BLaER1 (cell line): Measurements from ENCODE around the gene ATP13A2.

Experiments
- H3K27ac ChIP-seq: shearing (Covaris generic); formaldehyde crosslinking; 2 replicates; pipeline ENCODE4 v1.8.1; 2022
- H3K27me3 ChIP-seq: shearing (Covaris generic); formaldehyde crosslinking; 2 replicates; pipeline ENCODE4 v1.8.1; 2022
- H3K36me3 ChIP-seq: shearing (Covaris generic); formaldehyde crosslinking; 2 replicates; pipeline ENCODE4 v1.8.1; 2022
- H3K4me1 ChIP-seq: shearing (Covaris generic); formaldehyde crosslinking; 2 replicates; pipeline ENCODE4 v1.8.1; 2022
- H3K4me2 ChIP-seq: shearing (Covaris generic); formaldehyde crosslinking; 2 replicates; pipeline ENCODE4 v1.8.1; 2022
- H3K4me3 ChIP-seq: shearing (Covaris generic); formaldehyde crosslinking; 2 replicates; pipeline ENCODE4 v1.8.1; 2022
- H3K9ac ChIP-seq: shearing (Covaris generic); formaldehyde crosslinking; 2 replicates; pipeline ENCODE4 v1.8.1; 2022
- H3K9me3 ChIP-seq: shearing (Covaris generic); formaldehyde crosslinking; 2 replicates; pipeline ENCODE4 v1.8.1; 2022
- H4K20me1 ChIP-seq: shearing (Covaris generic); formaldehyde crosslinking; 2 replicates; pipeline ENCODE4 v1.8.1; 2022
- Cebpa-rat ChIP-seq: shearing (Covaris generic); IDR thresholded peaks from 2 replicates; pipeline ENCODE4 v1.8.1; 2022

ATP13A2 gene

GRCh38 chr1:17008208-17008855 is 3.4 kb downstream of the ATP13A2 start:
- H3K36me3 ChIP-seq: peaks cover 25% of the 10 kb centered on the region
- no peak overlapping the region for H3K4me3 ChIP-seq
- H3K4me2 ChIP-seq: peak overlapping the region; percentile 100

GRCh38 chr1:17007121-17007520 is 4.6 kb downstream of the ATP13A2 start:
- TF ChIP-seq Cebpa-rat: no peak
- peaks cover 61% of the 10 kb centered on the region for H4K20me1 ChIP-seq
- no peak overlapping the region for H3K4me2 ChIP-seq
- no peaks in the 10 kb centered on the region for H3K27me3 ChIP-seq
- no peak overlapping the region for H3K4me3 ChIP-seq
- H3K27ac ChIP-seq: no peak overlapping the region
- no peak overlapping the region for H3K9ac ChIP-seq
- H3K9me3 ChIP-seq: no peaks in the 10 kb centered on the region
- peaks cover 37% of the 10 kb centered on the region for H3K36me3 ChIP-seq
- peaks cover 41% of the 10 kb centered on the region for H3K4me1 ChIP-seq

More at GRCh38 chr1:17008208-17008855, 3.4 kb downstream of the ATP13A2 start:
- Histone ChIP-seq H3K27me3 (no peaks in the 10 kb centered on the region), H3K9me3 (no peaks in the 10 kb centered on the region), H3K9ac (no peak overlapping the region), H3K4me1 (peaks cover 53% of the 10 kb centered on the region), H4K20me1 (peaks cover 61% of the 10 kb centered on the region), H3K27ac (peak overlapping the region; percentile 30; the same call in 1 of the 2 replicates)
- no peak for TF ChIP-seq Cebpa-rat

DNA sequence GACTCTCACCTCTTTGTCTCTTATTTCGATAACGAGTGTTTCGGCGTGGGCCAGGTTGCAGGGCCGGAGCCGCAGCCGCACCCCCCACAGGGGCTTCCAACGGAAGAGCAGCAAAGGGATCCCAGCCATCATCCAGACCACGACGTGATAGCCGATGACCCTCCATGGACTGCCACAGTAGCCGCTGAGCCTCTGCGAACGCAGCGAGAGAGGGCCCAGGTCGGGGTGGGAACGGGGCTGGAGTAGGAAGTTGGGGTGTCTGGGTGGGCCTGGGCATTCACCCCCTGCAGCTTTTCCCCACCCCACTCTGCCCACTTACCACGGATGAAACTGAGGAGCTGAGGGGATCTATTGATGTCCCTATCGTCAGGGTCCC is 6.4 kb downstream of the ATP13A2 start:
- no peak overlapping the region for H3K9ac ChIP-seq
- H3K4me3 ChIP-seq: no peak overlapping the region
- peaks cover 50% of the 10 kb centered on the region for H4K20me1 ChIP-seq
- H3K27me3 ChIP-seq: no peaks in the 10 kb centered on the region
- no peaks in the 10 kb centered on the region for H3K9me3 ChIP-seq
- no peak overlapping the region for H3K4me2 ChIP-seq
- no peak overlapping the region for H3K27ac ChIP-seq
- H3K36me3 ChIP-seq: peaks cover 55% of the 10 kb centered on the region
- TF ChIP-seq Cebpa-rat: no peak
- peaks cover 27% of the 10 kb centered on the region for H3K4me1 ChIP-seq

GRCh38 chr1:17004466-17005364 is 7.0 kb downstream of the ATP13A2 start:
- Histone ChIP-seq H4K20me1 (peaks cover 45% of the 10 kb centered on the region), H3K36me3 (peaks cover 59% of the 10 kb centered on the region), H3K4me3 (no peak overlapping the region), H3K9me3 (no peaks in the 10 kb centered on the region), H3K4me1 (peaks cover 21% of the 10 kb centered on the region), H3K27me3 (no peaks in the 10 kb centered on the region), H3K4me2 (no peak overlapping the region), H3K27ac (no peak overlapping the region), H3K9ac (no peak overlapping the region)
- TF ChIP-seq Cebpa-rat: no peak

DNA sequence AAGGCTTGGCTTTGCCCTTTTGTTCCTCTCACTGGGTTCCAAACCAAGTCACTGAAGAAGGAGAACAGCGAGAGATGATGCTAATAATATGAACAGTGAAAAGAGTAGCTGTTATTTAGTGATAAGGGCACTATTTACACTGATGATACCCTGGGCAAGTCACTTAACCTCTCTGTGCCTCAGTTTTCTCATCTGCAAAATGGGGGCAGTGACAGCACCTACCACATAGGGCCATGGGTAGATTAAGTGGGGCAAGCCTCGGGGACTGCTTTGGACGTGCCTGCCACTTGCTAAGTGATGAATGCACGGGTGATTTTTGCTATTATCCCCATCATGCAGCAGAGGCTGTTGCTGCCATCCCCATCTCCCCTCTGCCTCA is 9.2 kb downstream of the ATP13A2 start:
- H3K4me3 ChIP-seq: no peak overlapping the region
- H3K27ac ChIP-seq: no peak overlapping the region
- TF ChIP-seq Cebpa-rat: no peak
- no peaks in the 10 kb centered on the region for H3K27me3 ChIP-seq
- H3K4me1 ChIP-seq: no peaks in the 10 kb centered on the region
- no peak overlapping the region for H3K9ac ChIP-seq
- peaks cover 23% of the 10 kb centered on the region for H4K20me1 ChIP-seq
- H3K9me3 ChIP-seq: no peaks in the 10 kb centered on the region
- H3K4me2 ChIP-seq: no peak overlapping the region
- H3K36me3 ChIP-seq: peaks cover 75% of the 10 kb centered on the region

GRCh38 chr1:17001760-17002523 is 9.8 kb downstream of the ATP13A2 start:
- Histone ChIP-seq H3K27ac (no peak overlapping the region), H3K4me1 (no peaks in the 10 kb centered on the region), H3K27me3 (no peaks in the 10 kb centered on the region), H3K4me3 (no peak overlapping the region), H3K9me3 (no peaks in the 10 kb centered on the region), H4K20me1 (peaks cover 17% of the 10 kb centered on the region), H3K4me2 (no peak overlapping the region), H3K36me3 (peaks cover 77% of the 10 kb centered on the region), H3K9ac (no peak overlapping the region)
- TF ChIP-seq Cebpa-rat: no peak

- Histone ChIP-seq H3K27me3 (no peaks in the 10 kb centered on the region), H3K4me3 (no peak overlapping the region), H3K9ac (no peak overlapping the region), H3K9me3 (no peaks in the 10 kb centered on the region), H4K20me1 (no peaks in the 10 kb centered on the region), H3K27ac (no peak overlapping the region), H3K4me1 (no peaks in the 10 kb centered on the region), H3K4me2 (no peak overlapping the region), H3K36me3 (peaks cover 88% of the 10 kb centered on the region)
- no peak for TF ChIP-seq Cebpa-rat
Observed at GRCh38 chr1:16999863-17000262, 11.9 kb downstream of the ATP13A2 start.

DNA sequence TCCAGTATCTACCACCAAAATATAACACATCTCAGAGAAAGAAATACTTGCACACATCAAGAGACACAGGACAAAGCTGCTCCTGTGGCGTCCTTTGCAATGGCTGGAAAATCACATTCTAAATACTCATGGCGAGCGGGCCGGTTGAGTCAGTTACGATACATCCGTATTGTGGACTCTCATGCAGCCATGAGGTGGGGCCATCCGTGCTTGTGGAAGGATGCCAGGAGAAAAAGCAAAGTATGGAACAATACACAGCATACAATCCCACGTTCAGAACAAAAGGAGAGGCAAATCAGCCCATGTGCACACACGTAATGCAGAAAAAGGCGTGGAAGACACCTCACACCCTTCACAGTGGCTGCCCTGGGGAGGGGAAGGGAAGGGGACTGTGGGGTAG is 13.1 kb downstream of the ATP13A2 start:
- no peak for TF ChIP-seq Cebpa-rat
- peaks cover 7% of the 10 kb centered on the region for H3K4me1 ChIP-seq
- no peaks in the 10 kb centered on the region for H4K20me1 ChIP-seq
- no peak overlapping the region for H3K9ac ChIP-seq
- no peak overlapping the region for H3K4me3 ChIP-seq
- no peak overlapping the region for H3K27ac ChIP-seq
- H3K36me3 ChIP-seq: peaks cover 76% of the 10 kb centered on the region
- no peaks in the 10 kb centered on the region for H3K9me3 ChIP-seq
- H3K4me2 ChIP-seq: no peak overlapping the region
- no peaks in the 10 kb centered on the region for H3K27me3 ChIP-seq

DNA sequence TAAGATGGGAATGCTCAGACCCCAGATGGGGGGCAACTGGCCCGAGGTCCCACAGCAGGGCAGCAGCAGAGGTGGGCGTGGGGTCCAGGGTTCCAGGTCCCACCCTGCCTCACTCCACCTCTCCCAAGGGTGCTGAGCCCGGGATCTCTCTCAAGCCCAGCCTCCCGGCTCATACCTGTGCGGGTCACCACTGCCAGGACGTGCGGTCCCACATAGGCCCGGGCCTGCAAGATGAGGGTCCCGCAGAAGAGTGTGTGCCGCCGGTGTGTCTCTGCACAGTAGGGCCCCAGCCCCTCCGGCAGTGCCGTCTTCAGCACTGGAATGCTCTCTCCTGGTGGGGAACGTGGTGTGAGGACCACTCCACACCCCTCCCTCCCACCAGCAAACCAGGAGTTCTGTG is 14.9 kb downstream of the ATP13A2 start:
- Histone ChIP-seq H3K27me3 (no peaks in the 10 kb centered on the region), H3K4me1 (peaks cover 21% of the 10 kb centered on the region), H3K27ac (no peak overlapping the region), H3K9ac (no peak overlapping the region), H3K4me3 (no peak overlapping the region), H3K36me3 (peaks cover 64% of the 10 kb centered on the region), H3K4me2 (no peak overlapping the region), H3K9me3 (no peaks in the 10 kb centered on the region), H4K20me1 (no peaks in the 10 kb centered on the region; the same call in 1 of the 2 replicates)
- no peak for TF ChIP-seq Cebpa-rat
